HepG2 (cell line): ENCODE data around the gene MS4A10. TPM values are rescaled to one million over a fixed set of nuclear protein-coding genes. Genes with fewer than 3 reads are reported as not detected.

ENCODE experiments used
- ATF4 ChIP-seq, 2 experiments: fragments of 450-650 bp in 1 of 2; sonication (generic) in 1 of 2; formaldehyde crosslinking; IDR thresholded peaks; 2 replicates each; pipeline versions ENCODE4 v1.5.0 to v1.8.0; 2020 to 2022; ENCODE audit warnings: mild to moderate bottlenecking in 1 of 2, missing genetic modification reagents in 1 of 2
- CREM ChIP-seq, 2 experiments: sonication (generic) in 1 of 2; formaldehyde crosslinking in 1 of 2; IDR thresholded peaks; 2 replicates each; pipeline versions ENCODE4 v1.4.0 to v1.6.1; 2016 to 2020; ENCODE audit warnings: antibody characterized with exemption in 1 of 2, mild to moderate bottlenecking in 1 of 2, missing genetic modification reagents in 1 of 2
- DRAP1 ChIP-seq: IDR thresholded peaks from 2 replicates; pipeline ENCODE4 v1.6.1; 2016; ENCODE audit warnings: missing genetic modification reagents, missing compliant biosample characterization
- FOXJ3 ChIP-seq: sonication (generic); formaldehyde crosslinking; IDR thresholded peaks from 2 replicates; pipeline ENCODE4 v1.4.0; 2020; ENCODE audit warnings: missing genetic modification reagents, mild to moderate bottlenecking, borderline replicate concordance
- FOXO1 ChIP-seq: sonication (generic); formaldehyde crosslinking; IDR thresholded peaks from 2 replicates; pipeline ENCODE4 v1.4.0; 2020; ENCODE audit warnings: missing genetic modification reagents
- HNF4G ChIP-seq, 2 experiments: sonication (generic) in 1 of 2; formaldehyde crosslinking in 1 of 2; IDR thresholded peaks; 2 replicates each; pipeline versions ENCODE4 v1.4.0 to v1.6.1; 2011 to 2020; ENCODE audit warnings: borderline replicate concordance in 2 of 2, low read depth in 2 of 2, mild to moderate bottlenecking in 2 of 2, low read length in 1 of 2, missing genetic modification reagents in 1 of 2, moderate library complexity in 1 of 2
- JDP2 ChIP-seq: sonication (generic); formaldehyde crosslinking; IDR thresholded peaks from 2 replicates; pipeline ENCODE4 v1.8.1; 2022; ENCODE audit warnings: missing genetic modification reagents, borderline replicate concordance
- MAX ChIP-seq: IDR thresholded peaks from 2 replicates; pipeline ENCODE4 v1.6.1; 2012; ENCODE audit warnings: inconsistent platforms
- NKX3-1 ChIP-seq: sonication (generic); formaldehyde crosslinking; IDR thresholded peaks from 2 replicates; pipeline ENCODE4 v1.5.0; 2020; ENCODE audit warnings: missing genetic modification reagents
- NR1H2 ChIP-seq: sonication (generic); formaldehyde crosslinking; IDR thresholded peaks from 2 replicates; pipeline ENCODE4 v1.8.1; 2022; ENCODE audit warnings: low read depth, missing genetic modification reagents, borderline replicate concordance
- NR2F2 ChIP-seq: IDR thresholded peaks from 2 replicates; pipeline ENCODE4 v1.6.1; 2012; ENCODE audit warnings: low read depth, inconsistent platforms, borderline replicate concordance
- POGZ ChIP-seq: sonication (generic); formaldehyde crosslinking; IDR thresholded peaks from 2 replicates; pipeline ENCODE4 v1.4.0; 2020; ENCODE audit warnings: mild to moderate bottlenecking, missing genetic modification reagents
- TAF15 ChIP-seq: fragments of 200-400 bp; formaldehyde crosslinking; IDR thresholded peaks from one replicate; pipeline ENCODE4 v1.6.1; 2018; ENCODE audit warnings: mild to moderate bottlenecking, low read depth, low read length; ENCODE audit not compliant: poor library complexity, severe bottlenecking
- TP53 ChIP-seq: sonication (generic); formaldehyde crosslinking; conservative IDR thresholded peaks from 2 replicates; pipeline ENCODE4 v1.4.0; 2020; ENCODE audit warnings: missing genetic modification reagents
- ZFP91 ChIP-seq: sonication (generic); formaldehyde crosslinking; IDR thresholded peaks from 2 replicates; pipeline ENCODE4 v1.9.0; 2022; ENCODE audit warnings: missing genetic modification reagents, mild to moderate bottlenecking, borderline replicate concordance
- ZGPAT ChIP-seq: IDR thresholded peaks from 2 replicates; pipeline ENCODE4 v1.6.1; 2016; ENCODE audit warnings: mild to moderate bottlenecking
- ZIK1 ChIP-seq: sonication (generic); formaldehyde crosslinking; IDR thresholded peaks from 2 replicates; pipeline ENCODE4 v1.5.0; 2020; ENCODE audit warnings: mild to moderate bottlenecking, low read depth, missing genetic modification reagents, borderline replicate concordance
- ZNF18 ChIP-seq: sonication (generic); formaldehyde crosslinking; IDR thresholded peaks from 2 replicates; pipeline ENCODE4 v1.8.0; 2022; ENCODE audit warnings: mild to moderate bottlenecking, missing genetic modification reagents; ENCODE audit not compliant: insufficient replicate concordance
- ZNF557 ChIP-seq: sonication (generic); formaldehyde crosslinking; IDR thresholded peaks from 2 replicates; pipeline ENCODE4 v1.4.0; 2020; ENCODE audit warnings: missing genetic modification reagents
- ZNF740 ChIP-seq: sonication (generic); formaldehyde crosslinking; IDR thresholded peaks from 2 replicates; pipeline ENCODE4 v1.4.0; 2020; ENCODE audit warnings: missing genetic modification reagents
- polyA plus RNA-seq, 8 experiments: library from polyadenylated mRNA; depleted of rRNA in 3 of 8; stranded (reverse) in 7 of 8; unstranded in 1 of 8; fragments of >200 nt; fragmentation: Illumina TruSeq in 4 of 8; extraction: Trizol in 4 of 8; gene quantifications; 2 replicates each; pipeline versions ENCODE4 v1.2.1 to v1.2.3, GENCODE V29; 2011 to 2016; ENCODE audit warnings: low read depth in 4 of 8, missing spikeins in 1 of 8, mixed read lengths in 1 of 8; ENCODE audit not compliant: insufficient read depth in 1 of 8
- total RNA-seq, 5 experiments: library from RNA; depleted of rRNA; stranded (reverse); fragments of >200 nt; fragmentation: Illumina TruSeq; extraction: Trizol; gene quantifications; 2 replicates each; pipeline ENCODE4 v1.2.3, GENCODE V29; 2016; ENCODE audit warnings: low read depth in 1 of 5

The MS4A10 gene
- total and polyA plus RNA-seq, 2 of the 13 experiments (the other 11 are each of a cell fraction or from before 2014, with no cell fraction given): not detected

GRCh38 chr11:60844870-60845221 is 59.7 kb downstream of the MS4A10 start (continued):
- TF ChIP-seq HNF4G (IDR thresholded peaks at IDR 0.05; ENCODE audit: borderline replicate concordance, low read depth, low read length): peak; percentile 30; the same call in 1 of the 2 replicates
- TF ChIP-seq HNF4G (CRISPR knock-in tag; IDR thresholded peaks at IDR 0.05; ENCODE audit: borderline replicate concordance, low read depth): no peak
- no peak for TF ChIP-seq ZNF557 (CRISPR knock-in tag)
- TF ChIP-seq DRAP1 (CRISPR knock-in tag): no peak; the same call in 1 of the 2 replicates
- TF ChIP-seq POGZ (CRISPR knock-in tag): no peak
- TF ChIP-seq CREM (IDR thresholded peaks at IDR 0.05): peak; percentile 77; the same call in 1 of the 2 replicates
- TF ChIP-seq CREM (CRISPR knock-in tag; IDR thresholded peaks at IDR 0.05): no peak
- no peak for TF ChIP-seq ZNF740 (CRISPR knock-in tag)
- TF ChIP-seq NR2F2: peak; percentile 80; the same call in 1 of the 2 replicates
- no peak for TF ChIP-seq ZIK1 (CRISPR knock-in tag)
- 0 out of 2 replicates have a peak, but pooled peaks have one; percentile 24 for TF ChIP-seq ZFP91 (CRISPR knock-in tag)
- no peak for TF ChIP-seq NKX3-1 (CRISPR knock-in tag)
- TF ChIP-seq JDP2 (CRISPR knock-in tag): no peak
- no peak for TF ChIP-seq MAX
- TF ChIP-seq FOXJ3 (CRISPR knock-in tag): peak; percentile 79; the same call in 1 of the 2 replicates
- no peak for TF ChIP-seq NR1H2 (CRISPR knock-in tag)
- peak; percentile 60; the same call in 1 of the 2 replicates for TF ChIP-seq ZGPAT (CRISPR knock-in tag)
- peak; percentile 86 for TF ChIP-seq FOXO1 (CRISPR knock-in tag)
- no peak for TF ChIP-seq ATF4 (CRISPR knock-in tag; IDR thresholded peaks at IDR 0.05)
- TF ChIP-seq TP53 (CRISPR knock-in tag): no peak
- no peak for TF ChIP-seq TAF15
- peak; percentile 39 for TF ChIP-seq ZNF18 (CRISPR knock-in tag)
